Fibroblast of mammary gland (primary cell): Measurements from ENCODE around the gene DHRS11.
A peak's percentile ranks its signal among the peaks of the same experiment; 100 is the strongest.

ENCODE experiments used
- DNase-seq: peaks from one replicate; pipeline ENCODE4 v3.0.0-alpha.2; 2010; ENCODE audit warnings: low read depth
- H3K4me3 ChIP-seq: 2 replicates; pipeline ENCODE4 v1.5.1; 2011; ENCODE audit warnings: low read depth, mild to moderate bottlenecking, low read length, moderate library complexity; ENCODE audit not compliant: control insufficient read depth
- CTCF ChIP-seq: conservative IDR thresholded peaks from 2 replicates; pipeline ENCODE4 v1.5.1; 2011; ENCODE audit warnings: low read depth, low read length, inconsistent platforms; ENCODE audit not compliant: control insufficient read depth, insufficient read depth

Gene DHRS11

GRCh38 chr17:36591434-36592315, at the start of gene DHRS11:
TSS of gene DHRS11 (plus strand) at chr17:36591879. CDS start at chr17:36592010, 131 bp downstream.
- H3K4me3 ChIP-seq: peak within 1 kb of the TSS; percentile 57
- no peak for TF ChIP-seq CTCF
- DNase-seq: peak; percentile 59

GRCh38 chr17:36542755-36543154, 48.9 kb upstream of the DHRS11 start:
- no peak overlapping the region for H3K4me3 ChIP-seq
- TF ChIP-seq CTCF: no peak
- no peak for DNase-seq

GRCh38 chr17:36544044-36544306, 47.7 kb upstream of the DHRS11 start:
- peak; percentile 64 for DNase-seq
- peak overlapping the region; percentile 95 for H3K4me3 ChIP-seq
- TF ChIP-seq CTCF: peak; percentile 27

- no peak for TF ChIP-seq CTCF
- peak; percentile 92 for DNase-seq
- H3K4me3 ChIP-seq: peak within 1 kb of the TSS; percentile 95
These were observed 47.2 kb upstream of the DHRS11 start, which contains the start of gene GGNBP2 for GRCh38 chr17:36544307-36545076. TSS of gene GGNBP2 (plus strand) at chr17:36544919. CDS start at chr17:36545725, 806 bp downstream.

GRCh38 chr17:36545077-36545464, 46.6 kb upstream of the DHRS11 start:
- no peak for DNase-seq
- no peak for TF ChIP-seq CTCF
- peak overlapping the region; percentile 95 for H3K4me3 ChIP-seq

- H3K4me3 ChIP-seq: peak overlapping the region; percentile 82
- TF ChIP-seq CTCF: no peak
- peak; percentile 97 for DNase-seq
These were observed 45.9 kb upstream of the DHRS11 start for GRCh38 chr17:36545465-36546417.
